Activated CD4-positive, alpha-beta T cell treated with anti-CD3 and anti-CD28 coated beads, Interleukin-10, Interleukin-2, amounts not matched to agents 100 ng/mL and 50 ng/mL, durations not matched to agents 16 hours and 8 hours (primary cell): Measurements from ENCODE around the gene CACNA1S.

Source experiments
- DNase-seq: peaks from one replicate; pipeline ENCODE4 v3.0.0-alpha.2; 2020

Gene CACNA1S

GRCh38 chr1:201060586-201060985 is 51.6 kb downstream of the CACNA1S start:
- DNase-seq, result no peak

DNA sequence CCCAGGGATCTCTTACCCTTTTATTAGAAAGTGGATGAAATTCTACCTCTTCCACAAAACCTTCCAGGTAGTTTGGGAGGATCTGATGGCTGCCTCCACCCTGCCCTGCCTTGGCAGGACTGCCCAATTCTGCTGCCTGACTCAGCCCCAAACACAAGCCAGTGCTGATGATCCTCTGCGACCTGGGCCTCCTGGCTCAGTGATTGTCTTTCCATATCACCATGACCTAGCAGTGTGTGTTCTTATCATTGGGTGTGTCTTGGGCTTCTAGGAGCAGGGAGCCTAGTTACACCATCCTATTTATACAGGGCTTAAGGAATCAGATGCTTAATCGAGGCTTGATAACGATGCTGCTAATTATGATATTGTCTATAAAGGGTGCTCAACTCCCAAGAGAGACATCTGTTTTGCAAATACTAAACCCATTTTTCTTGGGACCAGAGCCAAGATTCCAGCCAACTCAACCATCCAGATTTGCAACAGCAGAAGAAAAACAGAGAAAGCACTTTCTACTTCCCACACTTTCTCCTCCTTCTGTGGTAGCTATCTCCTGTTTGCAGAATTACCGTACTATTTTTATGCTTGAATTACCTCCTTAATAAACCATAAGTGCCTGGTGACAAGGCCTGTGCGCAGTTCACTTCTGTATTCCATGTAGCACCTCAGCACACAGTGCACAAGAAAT is 52.2 kb downstream of the CACNA1S start:
- no peak for DNase-seq

DNA sequence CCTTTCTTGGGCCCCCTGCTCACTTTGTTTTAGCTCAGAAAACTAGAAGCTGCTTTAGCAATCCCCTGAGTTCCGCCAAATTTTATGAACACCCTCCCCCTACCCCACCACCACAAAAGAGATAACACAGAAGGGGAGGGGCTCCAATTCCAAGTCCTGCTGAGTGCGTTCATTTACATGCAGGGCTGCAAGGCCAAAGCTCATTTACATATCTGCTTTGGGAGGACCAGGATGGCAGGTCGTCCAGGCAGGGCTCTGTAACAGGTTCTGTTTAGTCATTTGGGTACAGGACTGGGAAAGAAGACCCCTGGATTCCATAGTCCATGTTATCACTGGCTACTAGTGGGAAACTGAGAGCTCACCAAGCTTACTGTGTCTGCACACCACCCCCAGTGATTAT is 52.8 kb downstream of the CACNA1S start:
- DNase-seq, result no peak

DNA sequence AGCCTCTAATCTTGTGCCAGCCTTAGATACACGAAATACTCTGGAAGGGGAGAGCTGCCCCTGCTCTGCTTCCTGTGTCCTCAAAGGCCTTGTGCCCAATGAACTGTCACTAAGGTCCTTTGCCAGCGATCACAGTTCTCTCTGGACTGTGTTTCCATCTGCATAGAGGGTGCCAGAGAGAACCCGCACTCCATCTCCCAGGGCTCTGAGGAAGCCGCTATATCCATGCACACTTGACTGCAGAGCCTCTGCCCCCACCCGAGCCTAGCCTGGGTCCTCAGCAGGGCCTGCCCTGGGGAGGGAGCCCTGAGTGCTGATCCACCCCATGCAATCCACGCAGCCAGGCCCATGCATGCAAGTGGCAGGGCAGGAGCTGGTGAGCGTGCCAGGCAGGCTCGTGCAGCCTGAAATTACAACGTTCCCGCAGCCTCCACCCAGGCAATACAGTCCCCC is 58.1 kb downstream of the CACNA1S start:
- no peak for DNase-seq

DNA sequence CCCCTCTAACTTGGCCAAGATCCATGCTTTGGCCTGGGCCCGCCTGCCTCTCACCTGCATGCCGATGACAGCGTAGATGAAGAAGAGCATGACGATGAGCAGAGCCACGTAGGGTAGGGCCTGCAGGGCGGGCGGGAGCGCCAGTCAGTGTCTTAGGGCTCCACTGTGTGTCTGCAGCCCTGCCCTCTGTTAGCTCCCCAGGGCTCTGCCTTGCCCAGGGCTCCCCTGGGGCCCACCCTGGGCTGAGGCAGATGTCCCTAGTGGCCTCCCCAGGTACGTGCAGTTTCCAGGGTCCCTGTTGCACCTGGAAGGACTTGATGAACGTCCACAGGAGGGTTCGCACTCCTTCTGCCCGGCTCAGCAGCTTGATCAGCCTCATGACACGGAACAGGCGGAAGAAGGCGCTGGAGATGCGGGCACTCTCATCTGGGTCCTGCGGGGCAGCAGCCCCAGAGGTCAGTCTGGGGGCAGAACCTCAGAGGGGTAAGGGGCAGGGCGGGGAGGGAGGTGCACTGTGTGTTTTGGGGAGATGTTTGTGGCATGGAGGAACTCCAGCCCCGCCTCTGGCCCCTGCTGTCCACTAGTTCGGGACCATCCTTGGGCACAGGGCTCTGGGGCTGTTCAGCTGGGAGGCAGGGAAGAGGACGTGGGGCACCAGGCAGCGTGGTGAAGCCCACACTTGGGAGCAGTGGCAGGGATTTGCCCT is 58.9 kb downstream of the CACNA1S start:
- no peak for DNase-seq

- DNase-seq, result peak; percentile 48
These were observed 60.8 kb downstream of the CACNA1S start for GRCh38 chr1:201051399-201051798.

DNA sequence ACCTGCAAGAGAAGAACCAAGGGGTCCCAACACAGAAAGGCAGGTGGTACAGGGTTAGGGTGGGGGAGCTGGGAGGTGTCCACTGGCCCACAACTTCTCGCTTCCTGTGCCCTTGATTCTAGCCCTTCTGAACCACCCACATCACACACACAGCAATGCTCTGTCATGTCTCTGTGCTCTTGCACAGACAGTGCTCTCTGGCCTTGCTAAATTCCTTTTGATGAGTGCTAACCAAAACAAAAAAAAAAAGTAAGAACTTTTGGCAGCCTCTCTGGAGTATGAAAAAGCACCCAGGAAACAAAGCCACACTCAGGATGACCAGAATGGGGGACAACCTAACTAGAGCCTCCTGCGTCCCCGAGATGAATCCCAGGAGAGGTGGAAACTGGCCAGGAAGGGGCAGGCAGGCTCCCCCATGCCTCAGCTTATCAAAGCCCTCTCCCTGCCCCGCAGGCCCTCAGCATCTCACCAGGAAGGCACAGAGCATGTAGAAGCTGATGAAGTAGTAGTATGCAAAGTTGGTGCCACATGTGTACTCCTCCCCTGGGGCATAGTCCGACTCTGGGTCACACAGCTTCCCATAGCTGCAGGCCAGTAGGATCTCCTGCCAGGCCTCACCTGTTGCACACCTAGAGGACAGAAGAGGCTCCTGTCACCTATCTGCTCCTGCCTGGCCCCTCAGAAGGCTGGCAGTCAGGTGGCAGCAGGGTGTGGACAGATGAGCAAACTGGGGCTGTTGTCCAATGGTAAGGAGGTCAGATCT is 61.5 kb downstream of the CACNA1S start:
- DNase-seq, result no peak

GRCh38 chr1:201049248-201049831 is 62.9 kb downstream of the CACNA1S start:
- DNase-seq, result no peak

- DNase-seq, result no peak
These were observed 63.7 kb downstream of the CACNA1S start for GRCh38 chr1:201048521-201048920.

DNA sequence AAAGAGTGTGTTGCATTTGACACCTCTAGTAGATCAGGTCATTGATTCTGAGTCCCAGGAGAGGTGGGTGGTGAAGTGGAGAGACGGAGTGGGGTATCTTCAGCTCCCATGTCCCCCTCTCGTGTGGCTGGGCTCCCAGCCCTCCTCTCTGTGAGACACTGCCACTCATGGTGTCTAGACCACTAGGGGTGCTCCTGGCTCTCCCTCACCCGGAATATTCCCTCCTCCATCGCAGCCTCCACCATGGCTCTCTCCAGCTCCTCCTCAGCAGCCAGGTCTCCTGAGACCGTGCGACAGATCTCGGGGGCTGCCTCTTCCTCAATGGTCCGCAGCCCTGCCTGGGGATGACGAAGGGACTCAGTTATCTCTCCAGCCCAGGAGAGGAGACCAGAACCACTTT is 68.1 kb downstream of the CACNA1S start:
- no peak for DNase-seq

- DNase-seq, result peak; percentile 79
These were observed 69.3 kb downstream of the CACNA1S start for GRCh38 chr1:201042779-201043461.

GRCh38 chr1:201041011-201041410 is 71.2 kb downstream of the CACNA1S start:
- no peak for DNase-seq

DNA sequence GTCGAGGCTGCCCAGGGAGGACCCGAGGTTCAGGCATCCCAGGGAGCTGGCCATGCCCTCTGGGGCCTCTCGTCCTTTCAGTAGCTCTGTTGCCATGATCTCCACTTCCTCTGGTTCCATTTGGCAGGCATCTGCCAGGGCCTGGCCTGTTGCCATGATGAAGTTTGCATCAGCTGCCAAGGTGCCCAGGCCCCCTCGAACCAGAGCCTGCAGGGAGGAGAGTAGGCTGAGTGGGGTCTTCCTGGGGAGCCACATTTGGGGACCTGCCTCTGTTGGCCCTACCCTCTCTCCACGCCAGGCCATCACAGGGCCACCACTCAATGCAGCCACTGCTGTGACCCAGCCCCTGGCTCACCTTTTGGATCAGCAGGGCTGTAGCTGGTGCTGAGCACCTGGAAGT is 72.3 kb downstream of the CACNA1S start:
- DNase-seq, result no peak

DNA sequence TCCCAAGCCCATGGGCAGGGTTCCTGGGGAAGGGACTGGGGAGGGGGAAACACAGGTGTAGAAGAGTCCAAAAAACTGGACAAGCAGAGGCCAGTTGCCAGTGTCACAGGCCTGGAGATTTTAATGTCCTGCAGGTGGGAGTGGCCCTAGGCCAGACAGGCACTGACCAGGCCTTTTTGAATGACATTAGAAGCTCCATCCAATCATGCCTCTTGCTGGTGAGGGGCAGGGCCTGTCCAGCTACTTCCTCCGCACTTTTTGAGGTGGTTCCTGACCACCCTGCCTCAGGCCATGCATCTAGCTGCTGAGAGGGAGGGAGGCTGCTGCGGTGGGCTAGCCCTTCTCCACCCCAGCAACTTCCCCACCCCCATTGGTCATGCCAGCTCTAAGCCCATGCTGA is 72.8 kb downstream of the CACNA1S start:
- no peak for DNase-seq

- no peak for DNase-seq
These were observed 73.9 kb downstream of the CACNA1S start for GRCh38 chr1:201038186-201038876.

- DNase-seq, result no peak
These were observed 75.9 kb downstream of the CACNA1S start for GRCh38 chr1:201036188-201036842.

GRCh38 chr1:201034671-201035070 is 77.6 kb downstream of the CACNA1S start:
- no peak for DNase-seq

DNA sequence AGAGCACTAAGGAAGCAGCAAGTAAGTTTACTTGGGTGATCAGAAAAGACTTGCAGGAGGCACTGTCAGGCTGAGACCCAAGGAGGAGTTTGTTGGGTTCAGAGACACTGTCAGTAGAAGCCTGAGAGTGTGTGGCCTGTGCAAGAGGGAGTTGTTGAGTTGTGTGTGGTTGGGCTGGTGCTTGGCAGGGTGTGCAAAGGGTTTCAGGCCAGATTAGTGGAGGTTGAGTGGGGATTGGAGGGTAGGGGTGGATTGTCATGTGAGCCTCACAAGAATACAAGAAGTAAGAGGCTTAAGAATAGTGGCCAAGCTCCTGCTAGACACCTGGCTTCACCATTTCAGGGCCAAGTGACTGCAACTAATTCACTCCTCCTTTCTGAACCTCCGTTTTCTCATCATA is 79.8 kb downstream of the CACNA1S start:
- no peak for DNase-seq

DNA sequence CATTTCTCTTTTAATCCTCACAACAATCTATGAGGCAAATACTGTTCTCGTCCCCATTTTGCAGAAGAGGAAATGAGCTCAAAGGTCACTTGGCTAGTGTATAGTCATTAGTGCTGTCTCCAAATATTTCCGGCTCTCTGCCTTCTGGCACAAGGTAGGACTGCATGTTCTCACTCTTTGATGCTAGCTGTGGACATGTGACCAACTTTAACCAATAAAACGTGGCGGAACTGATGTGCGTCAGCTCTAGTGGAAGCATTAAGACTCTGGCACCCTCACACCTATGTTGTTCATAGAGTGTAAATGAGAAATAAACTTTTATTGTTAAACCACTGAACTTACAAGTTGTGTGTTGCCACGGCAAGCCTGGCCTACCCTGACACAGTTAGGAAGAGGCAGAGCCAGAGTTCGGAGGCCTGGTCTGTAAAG is 83.8 kb downstream of the CACNA1S start:
- no peak for DNase-seq

- no peak for DNase-seq
These were observed 85.4 kb downstream of the CACNA1S start for GRCh38 chr1:201026836-201027235.

GRCh38 chr1:201026234-201026633 is 86.0 kb downstream of the CACNA1S start:
- no peak for DNase-seq

DNA sequence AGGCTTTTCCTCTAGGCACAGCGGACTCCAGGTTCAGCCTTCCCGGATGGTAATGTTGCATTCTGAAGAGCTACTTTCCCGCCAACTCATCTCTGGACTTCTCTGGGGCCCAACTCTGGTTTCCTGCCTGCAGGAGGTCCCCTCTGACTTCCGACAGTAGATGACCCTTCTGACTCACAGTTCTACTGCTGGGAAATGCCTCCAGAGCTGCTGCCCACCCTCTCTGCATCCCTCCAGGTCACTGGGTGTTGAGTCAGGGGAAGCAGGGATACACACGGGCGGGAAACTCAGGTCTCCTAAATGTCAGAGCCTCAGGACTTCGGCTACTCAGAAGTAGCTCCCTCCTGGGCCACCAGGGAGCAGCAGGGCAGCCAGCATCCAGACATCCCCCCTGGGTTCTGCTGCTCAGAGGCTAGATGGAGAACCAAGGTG is 86.6 kb downstream of the CACNA1S start:
- DNase-seq, result peak; percentile 87
